Measurements from ENCODE around the gene ATRN. TPM values are rescaled to one million over a fixed set of nuclear protein-coding genes. Genes with fewer than 3 reads are reported as not detected.

The ATRN gene
- total RNA-seq, 1 donor from 2014 or later, result 30.6 TPM

DNA sequence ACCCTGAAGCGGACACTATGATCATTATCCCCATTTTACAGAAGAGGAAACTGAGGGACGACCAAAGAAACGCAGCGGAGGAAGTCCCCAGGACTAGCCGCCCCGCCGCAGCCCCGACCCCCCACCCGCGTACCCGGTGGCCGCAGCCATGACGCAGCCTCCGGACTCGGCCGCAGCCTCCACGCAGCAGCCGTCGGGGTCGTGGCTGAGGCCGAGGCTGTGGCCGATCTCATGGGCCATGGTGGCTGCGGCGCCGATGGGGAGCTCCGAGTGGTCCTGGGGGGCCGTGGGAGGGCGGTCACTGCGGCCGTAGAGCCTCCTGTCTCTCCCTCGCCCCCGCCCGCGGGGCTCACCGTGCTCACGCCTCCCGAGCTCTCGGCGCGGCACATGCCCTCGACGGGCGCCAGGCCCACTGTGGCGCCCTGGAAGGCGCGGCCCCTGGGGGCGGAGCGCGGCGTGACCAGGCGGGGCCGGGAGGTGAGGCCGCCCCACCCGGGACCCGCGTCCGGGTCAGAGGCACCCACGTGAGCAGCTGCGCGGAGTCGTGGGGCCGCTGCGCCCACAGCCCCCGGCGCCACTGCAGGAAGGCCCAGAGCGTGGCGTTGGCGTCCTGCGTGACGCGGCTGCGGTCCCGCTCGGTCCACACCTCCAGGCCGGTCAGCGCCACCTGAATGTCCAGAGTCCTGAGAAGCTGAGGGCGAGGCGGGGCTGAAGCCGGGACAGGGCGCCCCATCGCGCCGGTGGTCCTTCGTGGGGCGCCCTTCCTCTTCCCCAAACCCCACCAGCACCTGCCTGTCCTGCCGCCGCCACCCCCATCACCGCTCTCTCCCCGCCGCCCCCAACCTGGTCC lies 202.6 kb downstream of the ATRN start:
- Histone ChIP-seq H3K4me3 (ENCODE audit: low read depth, low read length) (no peak overlapping the region), H3K36me3 (ENCODE audit: control insufficient read depth, insufficient read depth, low read length) (no peaks in the 10 kb centered on the region), H3K27me3 (ENCODE audit: control insufficient read depth, insufficient read depth, low read length) (peaks cover 79% of the 10 kb centered on the region)
- no peak for DNase-seq (ENCODE audit: low read depth)
- TF ChIP-seq, protein P1, sequence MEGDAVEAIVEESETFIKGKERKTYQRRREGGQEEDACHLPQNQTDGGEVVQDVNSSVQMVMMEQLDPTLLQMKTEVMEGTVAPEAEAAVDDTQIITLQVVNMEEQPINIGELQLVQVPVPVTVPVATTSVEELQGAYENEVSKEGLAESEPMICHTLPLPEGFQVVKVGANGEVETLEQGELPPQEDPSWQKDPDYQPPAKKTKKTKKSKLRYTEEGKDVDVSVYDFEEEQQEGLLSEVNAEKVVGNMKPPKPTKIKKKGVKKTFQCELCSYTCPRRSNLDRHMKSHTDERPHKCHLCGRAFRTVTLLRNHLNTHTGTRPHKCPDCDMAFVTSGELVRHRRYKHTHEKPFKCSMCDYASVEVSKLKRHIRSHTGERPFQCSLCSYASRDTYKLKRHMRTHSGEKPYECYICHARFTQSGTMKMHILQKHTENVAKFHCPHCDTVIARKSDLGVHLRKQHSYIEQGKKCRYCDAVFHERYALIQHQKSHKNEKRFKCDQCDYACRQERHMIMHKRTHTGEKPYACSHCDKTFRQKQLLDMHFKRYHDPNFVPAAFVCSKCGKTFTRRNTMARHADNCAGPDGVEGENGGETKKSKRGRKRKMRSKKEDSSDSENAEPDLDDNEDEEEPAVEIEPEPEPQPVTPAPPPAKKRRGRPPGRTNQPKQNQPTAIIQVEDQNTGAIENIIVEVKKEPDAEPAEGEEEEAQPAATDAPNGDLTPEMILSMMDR (IDR thresholded peaks at IDR 0.05; ENCODE audit: insufficient read depth, low read length, poor library complexity, severe bottlenecking), result no peak

DNA sequence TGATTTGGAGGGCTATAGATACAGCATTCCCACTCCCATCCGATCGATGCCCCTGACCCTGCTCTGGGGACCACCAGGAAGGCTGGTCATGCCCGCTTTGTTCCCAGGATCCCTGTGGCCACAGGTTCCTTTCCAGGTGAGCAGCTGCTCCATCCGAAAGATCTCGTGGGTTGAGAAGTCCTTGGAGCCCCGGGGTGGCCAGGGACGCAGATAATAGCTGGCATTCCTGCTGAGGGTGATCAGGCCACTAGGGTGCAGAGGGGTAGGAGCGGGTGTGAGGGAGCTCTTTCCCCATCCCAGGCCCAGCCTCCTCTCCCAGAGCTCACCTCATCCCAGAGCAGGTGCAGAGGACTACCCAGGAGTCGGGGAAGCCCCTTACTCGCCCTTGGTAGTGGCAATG lies 203.6 kb downstream of the ATRN start:
- no peaks in the 10 kb centered on the region for H3K36me3 ChIP-seq (ENCODE audit: control insufficient read depth, insufficient read depth, low read length)
- H3K4me3 ChIP-seq (ENCODE audit: low read depth, low read length), result no peak overlapping the region
- DNase-seq (ENCODE audit: low read depth), result no peak
- H3K27me3 ChIP-seq (ENCODE audit: control insufficient read depth, insufficient read depth, low read length), result peaks cover 80% of the 10 kb centered on the region
- TF ChIP-seq, protein P1 (IDR thresholded peaks at IDR 0.05; ENCODE audit: insufficient read depth, low read length, poor library complexity, severe bottlenecking), result no peak

DNA sequence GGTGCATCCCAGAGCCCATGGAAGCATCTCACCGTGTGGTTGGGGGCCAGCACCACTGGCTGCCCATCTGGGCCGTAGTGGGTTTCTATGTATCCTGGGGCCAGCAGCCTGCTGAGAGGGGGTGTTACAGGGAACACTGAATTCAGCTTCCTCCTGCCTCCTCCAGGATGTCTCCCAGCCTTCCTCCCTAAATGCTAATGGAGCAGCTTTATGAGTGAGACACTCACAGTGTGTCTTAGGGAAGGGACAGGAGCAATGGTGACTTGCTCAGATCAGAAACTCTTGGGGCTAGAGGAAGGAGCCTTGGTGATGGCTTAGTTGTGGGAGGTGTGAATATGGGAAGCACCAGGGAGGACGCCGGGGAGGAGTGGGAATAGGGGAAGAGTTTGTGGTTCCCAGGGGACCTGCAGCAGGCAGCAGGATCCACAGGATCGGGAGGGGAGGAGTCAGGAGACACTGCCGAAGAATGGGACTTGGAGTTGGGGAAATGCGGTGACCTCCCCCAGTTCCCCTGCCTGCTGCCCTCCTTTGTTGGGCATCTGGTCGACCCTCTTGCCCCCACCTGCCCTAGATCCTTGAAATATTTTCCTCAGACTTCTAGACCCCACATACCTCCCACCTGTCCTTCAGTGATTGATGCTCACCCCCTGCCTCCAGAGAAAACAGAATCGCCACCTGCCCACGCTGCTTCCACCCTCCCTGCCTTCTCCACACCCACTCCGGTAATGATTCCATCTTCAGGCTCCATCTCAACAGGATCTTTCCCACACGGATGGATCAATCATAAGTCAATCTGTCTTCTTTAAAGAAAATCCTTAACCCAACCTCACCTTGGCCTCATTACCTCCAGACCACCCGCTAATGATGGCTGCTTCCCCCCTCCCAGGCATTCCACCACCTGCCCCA lies 204.4 kb downstream of the ATRN start:
- H3K27me3 ChIP-seq (ENCODE audit: control insufficient read depth, insufficient read depth, low read length), result peaks cover 83% of the 10 kb centered on the region
- TF ChIP-seq, protein P1 (IDR thresholded peaks at IDR 0.05; ENCODE audit: insufficient read depth, low read length, poor library complexity, severe bottlenecking), result no peak
- no peak for DNase-seq (ENCODE audit: low read depth)
- no peaks in the 10 kb centered on the region for H3K36me3 ChIP-seq (ENCODE audit: control insufficient read depth, insufficient read depth, low read length)
- no peak overlapping the region for H3K4me3 ChIP-seq (ENCODE audit: low read depth, low read length)

DNA sequence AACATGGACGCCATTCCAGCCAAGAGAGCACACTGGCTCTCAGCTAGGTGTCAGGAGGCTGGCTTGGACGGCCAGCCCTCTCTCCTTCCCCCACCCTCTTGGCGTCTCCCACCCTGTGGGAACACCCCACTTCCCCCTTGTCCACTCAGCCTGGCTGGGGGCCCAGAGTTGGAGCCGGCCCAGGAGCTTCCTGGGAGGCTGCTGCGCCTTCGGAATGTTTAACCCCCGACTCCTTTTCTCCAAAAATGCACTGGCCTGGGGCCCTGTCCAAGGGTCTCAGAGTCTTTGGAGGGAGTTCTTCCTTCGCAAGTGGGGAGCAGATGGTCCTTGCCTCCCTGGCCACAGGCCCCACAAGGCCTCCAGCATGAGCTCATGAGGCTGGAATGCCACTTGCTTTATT lies 206.9 kb downstream of the ATRN start:
- DNase-seq (ENCODE audit: low read depth), result no peak
- TF ChIP-seq, protein P1 (IDR thresholded peaks at IDR 0.05; ENCODE audit: insufficient read depth, low read length, poor library complexity, severe bottlenecking), result no peak
- no peak overlapping the region for H3K4me3 ChIP-seq (ENCODE audit: low read depth, low read length)
- H3K27me3 ChIP-seq (ENCODE audit: control insufficient read depth, insufficient read depth, low read length), result peaks cover 79% of the 10 kb centered on the region
- H3K36me3 ChIP-seq (ENCODE audit: control insufficient read depth, insufficient read depth, low read length), result no peaks in the 10 kb centered on the region

DNA sequence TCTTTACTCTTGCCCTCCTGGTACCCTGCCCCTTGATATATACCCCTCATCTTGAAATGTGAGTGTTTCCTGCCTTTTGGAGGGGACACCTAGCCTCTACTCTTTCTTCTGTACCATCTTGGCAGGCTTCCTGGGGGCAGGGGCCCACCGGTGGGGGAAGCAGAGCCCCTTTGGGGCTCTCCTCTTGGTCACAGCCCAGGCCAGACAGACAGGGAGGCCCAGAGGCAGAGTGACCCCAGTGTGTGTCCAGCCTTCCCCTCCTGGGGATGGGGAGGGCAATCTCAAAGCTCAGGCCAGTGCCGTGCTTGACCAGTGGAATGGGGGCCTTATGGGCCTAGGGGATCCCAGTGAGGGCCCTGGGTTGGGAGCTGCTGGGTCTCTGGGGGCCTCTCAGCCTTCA lies 207.4 kb downstream of the ATRN start:
- peaks cover 75% of the 10 kb centered on the region for H3K27me3 ChIP-seq (ENCODE audit: control insufficient read depth, insufficient read depth, low read length)

More for the DNA sequence above, 207.4 kb downstream of the ATRN start:
- Histone ChIP-seq H3K4me3 (ENCODE audit: low read depth, low read length) (no peak overlapping the region), H3K36me3 (ENCODE audit: control insufficient read depth, insufficient read depth, low read length) (no peaks in the 10 kb centered on the region)
- TF ChIP-seq, protein P1 (IDR thresholded peaks at IDR 0.05; ENCODE audit: insufficient read depth, low read length, poor library complexity, severe bottlenecking), result no peak
- DNase-seq (ENCODE audit: low read depth), result no peak

All from kidney epithelial cell (primary cell).